ENCODE data around the gene THRB.

- no peak for TF ChIP-seq CTCF (IDR thresholded peaks at IDR 0.05; ENCODE audit: insufficient read depth, low read length, poor library complexity, severe bottlenecking)
- TF ChIP-seq EZH2phosphoT487 (conservative IDR thresholded peaks at IDR 0.05; ENCODE audit: low read length): no peak
Measured at GRCh38 chr3:24361623-24362022, 133.0 kb downstream of the THRB start.

Measured in SU-DHL-6 (cell line).